Measurements from ENCODE around the gene BLM.
A peak's percentile ranks its signal among the peaks of the same experiment; 100 is the strongest.

The BLM gene

DNA sequence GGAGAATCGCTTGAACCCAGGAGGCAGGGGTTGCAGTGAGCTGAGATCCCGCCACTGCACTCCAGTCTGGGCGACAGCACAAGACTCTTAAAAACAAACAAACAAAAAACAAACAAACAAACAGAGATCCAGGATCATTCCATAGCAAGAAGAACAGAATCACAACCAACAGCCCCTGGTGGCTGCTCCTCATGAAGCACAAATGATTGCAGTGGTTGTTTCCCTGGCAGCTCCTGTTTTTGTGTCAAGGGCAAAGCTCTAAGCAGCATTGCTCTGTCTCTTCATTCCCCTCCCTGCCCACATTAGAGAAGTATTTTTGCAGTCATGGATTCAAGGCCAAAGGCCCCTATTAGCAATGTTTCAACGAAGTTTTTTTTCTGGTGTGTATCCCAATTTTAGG is 25.8 kb upstream of the BLM start:
- DNase-seq = no peak

DNA sequence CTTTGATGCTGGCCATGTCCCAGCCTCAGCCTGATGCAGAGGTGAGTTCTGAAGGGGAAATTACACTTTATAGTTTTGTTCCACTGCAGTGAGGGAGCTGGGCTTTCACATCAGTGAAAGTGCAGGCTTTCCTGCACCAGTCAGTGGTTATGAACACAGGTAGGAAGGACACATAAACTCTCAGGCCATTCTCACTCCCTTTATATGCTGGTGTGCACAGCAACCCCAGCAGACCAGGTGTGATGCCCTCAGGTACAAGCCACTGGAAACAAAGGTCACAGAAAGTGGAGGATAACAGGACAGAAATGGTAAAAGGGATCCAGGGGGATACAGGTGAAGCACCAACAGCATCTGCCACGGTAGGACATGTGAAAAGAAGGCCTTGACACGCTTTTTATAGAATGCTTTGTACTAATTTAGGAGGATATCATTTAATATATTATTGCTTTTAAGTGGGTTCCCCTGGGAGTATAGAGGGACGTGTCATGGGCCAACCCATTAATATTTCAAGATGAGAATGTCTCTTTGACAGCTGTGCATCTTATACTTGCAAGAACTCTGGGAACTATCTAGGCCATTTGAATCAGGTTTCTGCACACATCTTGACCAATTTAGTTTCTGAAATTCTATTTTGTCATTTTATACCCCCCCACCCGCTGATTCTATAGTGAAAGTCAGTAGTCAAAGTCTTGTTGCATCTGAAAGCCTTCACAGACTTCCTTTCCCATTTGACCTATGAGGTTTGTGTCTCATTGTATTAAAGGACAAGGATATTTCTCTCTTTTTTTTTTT is 25.0 kb upstream of the BLM start:
- no peak for DNase-seq

DNA sequence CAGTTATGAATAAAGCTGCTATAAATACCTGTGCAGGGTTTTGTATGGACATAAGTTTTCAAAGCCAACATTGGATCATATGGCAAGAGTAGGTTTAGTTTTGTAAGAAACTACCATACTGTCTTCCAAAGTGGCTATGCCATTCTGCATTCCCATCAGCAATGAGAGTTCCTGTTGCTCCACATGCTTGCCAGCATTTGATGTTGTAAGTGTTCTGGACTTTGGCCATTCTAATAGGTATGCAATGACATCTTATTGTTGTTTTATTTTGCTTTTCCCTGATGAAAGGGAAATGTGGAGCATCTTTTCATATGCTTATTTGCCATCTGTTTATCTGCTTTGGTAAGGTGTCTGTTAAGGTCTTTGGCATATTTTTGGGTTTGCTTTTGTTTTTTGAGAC is 22.2 kb upstream of the BLM start:
- no peak for DNase-seq

DNA sequence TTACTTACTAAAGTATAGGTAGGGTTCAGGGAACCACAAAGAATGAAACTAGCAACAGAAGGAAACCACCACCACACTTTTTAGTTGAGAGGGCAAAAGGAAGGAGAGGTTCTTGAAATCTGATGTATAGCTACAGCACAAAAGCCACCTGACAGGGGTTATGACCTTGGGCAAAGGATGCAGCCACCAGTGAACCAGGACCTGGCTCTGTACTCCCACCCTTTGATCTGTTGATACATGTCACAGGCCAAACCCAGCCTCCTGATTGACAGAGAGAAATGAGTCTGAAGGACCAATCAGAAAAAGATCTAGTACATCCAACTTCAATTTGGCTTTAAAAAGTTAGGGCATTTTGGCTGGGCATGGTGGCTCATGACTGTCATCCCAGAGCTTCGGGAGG is 20.0 kb upstream of the BLM start:
- no peak for DNase-seq

DNA sequence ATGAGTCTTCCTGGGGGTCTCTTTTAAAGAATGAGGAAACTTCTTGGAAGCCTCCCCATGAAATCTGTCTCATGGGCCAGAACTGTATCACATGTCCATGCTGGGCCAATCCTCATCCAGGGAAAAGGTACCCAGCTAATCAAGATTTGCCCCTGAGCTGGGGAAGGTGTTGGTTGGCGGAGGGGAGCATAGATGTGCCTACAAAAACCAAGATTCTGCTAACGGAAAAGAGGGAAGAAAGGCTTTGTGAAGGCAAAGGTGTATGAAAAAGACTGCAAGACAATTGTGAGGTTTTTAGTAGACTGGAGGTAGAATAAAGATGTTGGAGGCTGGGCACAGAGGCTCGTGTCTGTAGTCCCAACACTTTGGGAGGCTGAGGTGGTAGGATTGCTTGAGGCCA is 18.5 kb upstream of the BLM start:
- DNase-seq = no peak

DNA sequence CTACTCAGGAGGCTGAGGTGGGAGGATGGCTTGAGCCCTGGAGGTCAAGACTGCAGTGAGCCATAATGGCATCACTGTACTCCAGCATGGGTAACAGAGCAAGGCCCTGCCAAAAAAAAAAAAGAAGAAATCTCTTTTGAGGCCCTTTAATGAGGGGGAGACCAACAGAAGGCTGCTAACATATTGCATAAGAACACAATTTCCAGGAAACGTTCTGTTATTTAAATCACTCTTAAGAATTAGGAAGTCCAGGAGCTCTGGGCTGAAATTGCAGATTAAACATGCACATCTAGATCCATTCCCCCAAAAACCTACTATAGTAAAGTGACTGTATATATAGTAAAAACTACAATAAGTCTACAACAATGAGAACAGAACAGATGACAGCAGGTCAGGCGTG is 16.1 kb upstream of the BLM start:
- no peak for DNase-seq

DNA sequence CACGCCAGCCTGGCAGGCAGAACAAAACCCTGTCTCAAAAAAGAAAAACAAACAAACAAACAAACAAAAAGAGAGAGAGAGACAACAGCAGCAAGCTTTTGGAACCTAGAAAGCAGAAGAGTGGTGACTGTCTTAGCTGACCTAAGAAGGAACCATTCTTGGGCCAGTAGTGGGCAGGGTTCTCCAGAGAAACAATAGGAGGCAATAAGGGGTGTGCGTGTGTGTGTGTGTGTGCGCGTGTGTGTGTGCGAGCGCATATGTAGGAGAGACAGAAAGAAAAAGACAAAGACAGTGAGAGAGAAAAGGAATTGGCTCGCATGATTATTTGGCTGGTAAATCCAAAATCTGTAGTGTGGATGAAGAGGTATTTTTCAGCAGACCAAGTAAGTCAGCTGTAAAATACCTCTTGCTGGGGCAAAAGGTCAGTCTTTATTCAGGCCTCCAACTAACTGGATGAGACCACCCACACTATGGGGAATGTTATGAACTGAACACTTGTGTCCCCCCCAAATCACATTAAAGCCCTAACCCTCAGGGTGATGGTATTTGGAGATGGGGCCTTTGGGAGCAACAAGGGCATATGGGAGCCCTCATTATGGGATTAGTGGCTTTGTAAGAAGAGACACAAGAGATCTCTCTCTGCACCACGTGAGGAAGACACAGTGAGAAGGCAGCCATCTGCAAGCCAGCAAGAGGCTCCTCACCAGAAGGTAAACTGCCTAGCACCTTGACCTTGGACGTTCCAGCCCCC is 15.1 kb upstream of the BLM start:
- DNase-seq = no peak

DNA sequence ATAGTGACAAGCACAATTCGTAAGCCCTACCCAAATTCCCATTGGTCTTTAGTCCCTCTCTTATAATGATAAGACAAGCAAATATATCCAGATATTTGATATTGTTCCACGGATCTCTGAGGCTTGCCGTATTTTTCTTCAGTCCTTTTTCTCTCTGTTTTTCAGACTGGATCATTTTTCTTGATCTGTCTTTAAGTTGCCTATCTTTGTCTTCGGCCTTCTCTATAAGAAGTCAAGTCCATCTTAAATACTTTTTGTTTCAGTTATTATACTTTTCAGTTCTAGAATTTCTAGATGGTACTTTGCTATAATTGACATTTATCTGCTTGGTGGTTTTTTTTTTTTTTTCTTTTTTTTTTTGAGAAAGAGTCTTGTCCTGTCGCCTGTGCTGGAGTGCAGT is 13.7 kb upstream of the BLM start:
- no peak for DNase-seq

DNA sequence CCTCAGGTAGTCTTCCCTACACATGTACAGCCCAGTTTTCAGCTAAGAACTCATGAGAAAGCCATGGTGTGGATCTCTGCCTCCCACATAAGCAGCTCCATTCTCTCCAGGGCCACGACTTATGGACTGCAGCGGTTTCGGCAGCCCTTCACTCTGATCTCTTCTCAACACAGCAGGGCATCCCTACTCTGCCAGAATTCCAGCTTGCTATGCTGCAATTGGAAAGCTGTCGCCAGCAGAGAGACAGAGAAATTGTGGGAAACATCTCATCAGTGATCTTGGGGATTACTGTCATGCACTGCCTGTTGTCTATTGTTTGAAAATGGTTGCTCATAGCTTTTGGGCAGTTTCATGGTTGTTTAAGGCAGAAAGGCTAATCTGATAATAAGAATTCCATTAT is 11.9 kb upstream of the BLM start:
- no peak for DNase-seq

DNA sequence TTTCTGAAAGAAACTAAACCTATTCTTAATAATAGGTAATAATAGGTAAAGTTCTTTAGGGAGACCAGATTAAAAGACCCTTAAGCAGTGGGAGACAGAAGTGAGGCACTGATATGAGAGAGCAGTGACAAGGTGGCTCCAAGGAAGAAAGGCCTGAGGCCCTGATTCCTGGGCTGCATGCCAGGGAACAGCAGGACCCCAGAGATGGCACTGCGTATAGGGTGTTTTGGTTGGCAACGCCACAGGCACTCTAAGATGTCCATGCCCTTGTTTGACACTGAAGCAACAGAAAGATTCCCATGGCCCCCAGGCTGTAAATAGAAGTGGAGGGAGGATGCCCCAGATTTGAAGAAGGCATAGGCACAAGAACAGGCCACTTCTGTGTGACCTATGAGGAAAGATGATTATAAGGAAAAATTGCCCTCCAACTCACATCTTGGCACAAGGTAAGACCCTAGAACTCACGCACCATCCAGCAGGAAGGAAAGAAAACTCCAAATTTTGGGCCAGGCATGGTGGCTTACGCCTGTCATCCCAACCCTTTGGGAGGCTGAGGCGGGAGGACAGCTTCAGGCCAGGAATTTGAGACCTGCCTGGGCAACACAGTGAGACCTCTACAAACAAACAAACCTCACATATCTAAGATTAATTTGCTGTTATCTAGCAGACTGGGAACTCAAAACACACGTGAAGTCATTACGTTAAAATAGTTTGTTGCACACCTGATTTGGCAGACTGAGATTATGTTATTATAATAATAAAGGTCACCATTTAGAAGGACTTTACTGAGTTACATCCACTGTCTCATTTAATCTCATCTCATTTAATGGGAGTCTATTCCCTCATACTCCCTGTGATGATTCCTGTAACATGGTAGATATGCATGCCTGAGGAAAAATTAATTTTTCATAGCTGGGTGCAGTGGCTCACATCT is 10.5 kb upstream of the BLM start:
- DNase-seq = no peak

DNA sequence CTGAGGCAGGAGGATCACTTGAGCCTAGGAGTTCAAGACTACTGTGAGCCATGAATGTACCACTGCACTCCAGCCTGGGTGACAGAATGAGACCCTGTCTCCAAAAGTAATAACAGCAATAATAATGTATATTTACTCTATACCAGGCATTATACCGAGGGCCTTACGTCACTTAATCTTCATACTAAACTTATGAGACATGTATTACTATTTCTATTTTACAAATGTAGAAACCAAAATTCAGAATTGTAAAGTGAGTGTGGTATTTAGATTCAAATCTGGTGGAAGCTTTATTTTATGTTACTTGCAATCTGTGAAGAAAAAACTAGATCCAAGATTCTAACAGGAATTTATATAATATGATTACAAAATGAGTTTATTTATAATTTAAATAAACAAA is 9.7 kb upstream of the BLM start:
- no peak for DNase-seq

DNA sequence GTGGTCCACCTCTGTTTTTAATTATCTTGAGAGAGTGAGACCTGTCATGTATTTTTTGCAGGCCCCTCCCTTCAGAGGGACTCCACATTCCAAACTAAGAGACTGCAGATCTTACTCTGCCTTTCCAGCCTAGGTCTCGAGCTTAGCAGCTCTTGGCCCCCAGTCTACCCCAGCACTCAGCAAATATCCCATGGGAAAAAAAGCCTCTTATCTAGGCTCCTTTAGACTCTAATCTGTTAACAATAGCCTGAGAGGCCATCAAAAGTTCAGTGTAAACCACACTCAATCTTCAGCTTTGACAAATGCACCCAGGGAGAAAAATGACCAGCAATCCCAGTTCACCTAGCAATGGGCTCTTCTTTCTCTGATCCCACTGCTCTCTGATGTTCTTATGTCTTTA is 8.6 kb upstream of the BLM start:
- DNase-seq = no peak

DNA sequence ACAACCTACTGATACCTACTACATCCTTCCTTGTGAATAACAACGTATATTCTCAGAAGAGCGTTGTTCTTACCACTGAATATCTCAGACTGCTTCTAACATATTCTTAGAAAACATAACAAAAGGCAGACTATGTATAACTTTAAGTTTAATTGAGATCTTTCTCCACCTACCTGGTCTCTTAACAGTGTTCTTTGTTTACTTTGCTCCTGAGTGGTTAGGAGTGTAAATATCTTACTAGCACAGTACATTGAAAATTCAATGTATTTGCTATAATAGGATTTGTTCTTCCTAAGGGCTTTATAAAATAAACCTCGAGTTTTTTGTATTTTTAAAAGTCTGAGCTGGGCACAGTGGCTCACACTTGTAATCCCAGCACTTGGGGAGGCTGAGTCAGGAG is 7.9 kb upstream of the BLM start:
- no peak for DNase-seq

DNA sequence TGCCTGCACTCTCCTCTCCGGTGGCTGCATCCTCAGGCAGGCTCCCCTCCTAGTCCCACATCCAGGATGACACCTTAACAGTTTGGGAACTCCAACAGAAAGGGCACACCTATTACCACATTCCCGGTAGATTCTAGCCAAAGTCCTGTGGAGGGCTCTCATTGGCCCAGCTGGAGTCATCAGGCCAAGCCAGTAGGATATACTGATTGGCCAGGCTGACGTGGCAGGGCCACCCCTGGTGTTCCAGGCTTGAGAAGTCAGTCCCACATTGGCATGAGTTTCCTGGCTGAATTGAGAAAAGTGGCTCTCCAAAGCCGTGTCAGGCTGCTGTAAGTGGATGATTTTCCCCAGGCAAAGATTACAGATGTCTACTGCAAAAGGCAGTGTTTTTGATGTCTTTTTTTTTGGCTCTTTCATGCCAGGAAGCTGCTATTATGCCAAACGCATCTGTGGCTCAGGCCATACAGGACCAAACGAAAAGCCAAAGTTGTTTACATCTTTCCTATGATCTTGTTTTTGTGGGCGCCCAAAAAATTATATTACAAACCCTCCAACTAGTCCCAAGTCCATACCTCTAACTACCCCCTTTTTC is 6.6 kb upstream of the BLM start:
- no peak for DNase-seq

DNA sequence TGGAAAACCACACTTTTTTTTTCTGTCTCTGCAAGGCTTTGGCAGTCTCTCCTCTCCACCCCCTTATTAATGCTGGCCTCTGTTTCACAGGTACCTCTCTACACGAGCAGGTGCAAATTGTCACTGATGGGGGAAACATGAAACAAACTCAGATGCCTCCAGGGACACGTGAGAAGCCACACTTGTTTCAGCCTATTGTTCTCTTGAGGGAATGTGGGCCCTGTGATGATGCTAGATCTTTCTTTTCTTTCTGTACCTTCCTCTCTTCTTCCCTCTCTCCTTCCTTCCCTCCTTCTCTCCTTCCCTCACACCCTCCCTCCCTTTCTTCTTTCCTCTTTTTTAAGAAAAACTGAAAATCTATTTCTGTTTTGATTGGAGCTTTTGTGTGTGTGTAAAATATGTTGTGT is 5.7 kb upstream of the BLM start:
- DNase-seq = no peak

DNA sequence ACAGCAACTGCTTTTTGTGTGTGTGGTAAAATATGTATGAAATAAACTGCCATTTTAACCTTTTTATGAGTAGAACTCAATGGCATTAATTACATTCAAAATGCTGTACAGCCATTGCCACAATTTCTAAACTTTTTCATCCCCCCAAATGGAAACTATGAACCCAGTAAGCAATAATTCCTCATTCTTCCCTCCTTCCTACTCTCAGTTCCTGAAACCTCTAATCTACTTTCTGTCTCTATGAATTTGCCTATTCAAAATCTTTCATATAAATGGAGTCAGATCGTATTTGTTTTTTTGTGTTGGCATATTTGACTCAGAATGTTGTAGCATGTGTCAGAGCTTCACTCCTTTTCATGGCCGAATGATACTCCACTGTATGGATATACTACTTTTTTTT is 5.3 kb upstream of the BLM start:
- no peak for DNase-seq

DNA sequence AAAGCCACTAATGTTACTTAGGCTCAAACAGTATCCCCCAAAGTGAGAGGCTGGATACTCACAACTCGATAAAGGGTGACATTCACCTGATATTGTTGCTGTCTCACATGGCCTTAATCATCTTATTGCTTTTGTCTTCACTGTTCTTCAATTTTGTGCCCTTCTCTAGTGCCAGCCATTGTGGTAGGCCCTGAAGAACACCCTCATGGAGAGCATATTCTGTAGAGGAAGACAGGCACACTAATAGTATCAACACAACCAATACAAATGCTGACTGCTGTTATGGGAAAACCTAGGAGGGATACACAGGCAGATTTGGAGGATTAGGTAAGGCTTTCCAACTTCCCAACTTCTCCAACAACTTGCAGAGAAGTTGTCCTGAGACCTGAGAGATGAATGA is 4.1 kb upstream of the BLM start:
- no peak for DNase-seq

DNA sequence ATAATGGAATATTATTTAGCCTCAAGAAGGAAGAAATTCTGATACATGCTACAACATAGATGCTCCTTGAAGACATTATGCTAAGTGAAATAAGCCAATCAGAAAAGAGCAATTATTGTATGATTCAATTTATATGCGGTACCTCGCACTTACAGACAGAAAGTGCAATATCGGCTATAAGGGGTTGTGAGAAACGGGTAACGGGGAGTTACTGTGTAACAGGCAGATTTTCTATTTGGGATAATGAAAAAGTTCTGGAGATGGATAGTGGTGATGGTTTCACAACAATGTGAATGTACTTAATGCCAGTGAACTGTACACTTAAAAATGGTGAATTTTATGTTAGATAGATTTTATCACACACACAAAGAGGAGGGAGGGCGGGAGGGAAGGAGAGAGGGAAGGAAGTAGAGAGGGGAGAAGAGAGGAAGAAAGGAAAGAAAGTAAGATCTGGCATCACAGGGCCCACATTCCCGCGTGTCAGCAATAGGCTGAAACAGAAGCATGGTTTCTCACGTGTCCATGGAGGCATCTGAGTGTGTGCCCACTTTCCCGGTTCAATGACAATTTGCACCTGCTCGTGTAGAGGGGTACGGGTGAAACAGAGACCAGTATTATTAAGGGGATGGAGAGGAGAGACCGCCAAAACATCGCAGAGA is 700 bp upstream of the BLM start:
- peak in 1 of 56 donors; percentile 32 for DNase-seq

DNA sequence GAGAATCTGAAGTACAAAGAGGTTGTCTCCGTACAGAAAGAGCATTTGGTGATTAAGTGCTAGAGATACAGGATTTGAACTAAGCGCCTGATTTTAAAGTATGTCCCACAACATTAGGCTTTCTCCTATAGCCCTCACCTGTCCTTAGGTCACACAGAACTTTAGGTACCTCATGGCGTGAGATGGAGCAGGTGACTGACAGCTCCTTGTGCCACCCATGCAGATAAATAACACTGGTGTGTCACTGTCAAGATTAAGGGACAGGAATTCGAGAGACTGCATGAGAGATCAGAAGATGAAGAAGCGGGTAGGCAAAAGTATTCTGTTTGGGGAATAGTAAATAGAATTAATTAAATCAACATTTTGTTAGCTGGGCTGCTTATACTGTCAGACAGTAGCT is 1.1 kb downstream of the BLM start:
- DNase-seq = no peak

DNA sequence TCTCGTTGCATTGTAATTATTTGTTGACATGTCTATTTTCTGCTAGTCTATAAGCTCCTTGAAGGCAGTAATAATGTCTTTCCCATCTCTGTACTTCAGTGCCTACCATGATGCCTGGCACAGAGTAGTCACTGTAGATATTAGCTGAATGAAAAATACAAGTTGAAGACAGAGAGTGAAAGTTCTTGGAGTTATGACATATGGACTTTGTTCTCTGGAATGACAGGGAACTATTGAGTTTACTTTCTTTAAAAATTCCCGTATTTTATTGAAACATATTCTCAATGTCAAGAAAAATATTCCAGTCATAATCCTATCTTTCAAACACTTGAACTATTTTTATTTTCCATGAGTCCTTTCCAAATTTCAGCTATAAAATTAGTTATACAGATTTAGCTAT is 3.0 kb downstream of the BLM start:
- no peak for DNase-seq

DNA sequence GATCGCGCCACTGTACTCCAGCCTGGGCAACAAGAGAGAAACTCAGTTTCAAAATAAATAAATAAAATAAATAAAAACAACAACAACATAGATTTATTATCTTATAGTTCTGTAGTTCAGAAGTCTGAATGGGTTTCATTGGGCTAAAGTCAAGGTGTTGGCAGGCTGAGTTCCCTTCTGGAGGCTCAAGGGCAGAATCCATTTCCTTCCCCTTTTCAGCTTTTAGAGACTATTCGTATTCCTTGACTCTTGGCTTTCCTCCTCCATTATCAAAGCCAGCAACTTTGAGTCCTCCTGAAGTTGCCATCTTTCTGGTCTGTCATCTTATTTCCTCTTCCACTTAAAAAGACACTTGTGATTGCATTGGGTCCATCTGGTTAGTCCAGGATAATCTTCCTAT is 12.1 kb downstream of the BLM start:
- no peak for DNase-seq

Data from amygdala (tissue), 56 donors.